Lower leg skin (tissue), 4 donors: ENCODE data around the gene PDZD7. TPM values are rescaled to one million over a fixed set of nuclear protein-coding genes. Genes with fewer than 3 reads are reported as not detected.

Experiments used
- DNase-seq, 2 donors: peaks; one replicate each; pipeline ENCODE4 v3.0.0-alpha.2; 2019; ENCODE audit warnings: low spot score in 2 of 2
- H3K4me3 ChIP-seq: fragments of 200-600 bp; sonication (generic); 2 replicates; pipeline ENCODE4 v1.5.1; 2017; ENCODE audit warnings: mild to moderate bottlenecking, low read depth; ENCODE audit not compliant: poor library complexity, severe bottlenecking
- POLR2A ChIP-seq, 2 donors: fragments of 450-650 bp; IDR thresholded peaks; one replicate each; pipeline ENCODE4 v1.6.1; 2016 to 2017; ENCODE audit warnings: antibody characterized with exemption in 2 of 2, mild to moderate bottlenecking in 1 of 2, moderate library complexity in 1 of 2
- WGBS, 2 donors: methylation state at CpG; one replicate each; pipeline ENCODE4 v1.1.5; 2018; 5-methylcytosine and 5-hydroxymethylcytosine counted together
- intact Hi-C: fragments of 100-400 bp; cut with DNase I; formaldehyde crosslinking; loops from one replicate; pipeline ENCODE4 v1.15.0; 2023; ENCODE audit warnings: low total_unique reads
- total RNA-seq, 4 donors: library from RNA; depleted of rRNA; stranded (reverse); fragments of >200 nt; gene quantifications; one replicate each; pipeline ENCODE4 v1.1.0, GENCODE V29; 2016
- TF ChIP-seq, protein P1 (sequence below), 3 donors: fragments of 450-650 bp; IDR thresholded peaks; one replicate each; pipeline ENCODE4 v1.5.1; 2016; ENCODE audit warnings: antibody characterized with exemption in 3 of 3, mild to moderate bottlenecking in 3 of 3, moderate library complexity in 2 of 3

Gene PDZD7
- total RNA-seq, 4 donors from 2014 or later = 1.5 to 9.0 (median 3.5) TPM

DNA sequence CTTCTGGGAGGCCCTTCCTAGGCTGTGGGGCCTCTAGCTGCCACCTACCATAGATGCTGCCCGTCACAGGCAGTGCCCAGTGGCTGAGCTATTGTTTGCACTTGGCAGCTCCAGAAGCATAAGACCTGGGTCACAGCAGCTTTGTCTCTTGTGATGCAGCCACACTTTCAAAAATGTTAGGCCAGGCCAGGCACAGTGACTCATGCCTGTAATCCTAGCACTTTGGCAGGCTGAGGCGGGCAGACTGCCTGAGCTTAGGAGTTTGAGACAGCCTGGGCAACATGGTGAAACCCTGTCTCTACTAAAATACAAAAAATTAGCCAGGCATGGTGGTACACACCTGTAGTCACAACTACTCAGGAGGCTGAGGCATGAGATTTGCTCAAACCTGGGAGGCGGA, 21.4 kb upstream of the PDZD7 start:
- no peak overlapping the region for H3K4me3 ChIP-seq
- intact Hi-C loops = loop anchor here (10.0 kb wide), 1 partner anchor 93 kb away; no protein-coding TSS in a partner anchor
- DNase-seq = no peak
- 40 to 64% methylated on average over 3 of the region's 3 CpGs for WGBS, 2 donors
- TF ChIP-seq, protein P1, sequence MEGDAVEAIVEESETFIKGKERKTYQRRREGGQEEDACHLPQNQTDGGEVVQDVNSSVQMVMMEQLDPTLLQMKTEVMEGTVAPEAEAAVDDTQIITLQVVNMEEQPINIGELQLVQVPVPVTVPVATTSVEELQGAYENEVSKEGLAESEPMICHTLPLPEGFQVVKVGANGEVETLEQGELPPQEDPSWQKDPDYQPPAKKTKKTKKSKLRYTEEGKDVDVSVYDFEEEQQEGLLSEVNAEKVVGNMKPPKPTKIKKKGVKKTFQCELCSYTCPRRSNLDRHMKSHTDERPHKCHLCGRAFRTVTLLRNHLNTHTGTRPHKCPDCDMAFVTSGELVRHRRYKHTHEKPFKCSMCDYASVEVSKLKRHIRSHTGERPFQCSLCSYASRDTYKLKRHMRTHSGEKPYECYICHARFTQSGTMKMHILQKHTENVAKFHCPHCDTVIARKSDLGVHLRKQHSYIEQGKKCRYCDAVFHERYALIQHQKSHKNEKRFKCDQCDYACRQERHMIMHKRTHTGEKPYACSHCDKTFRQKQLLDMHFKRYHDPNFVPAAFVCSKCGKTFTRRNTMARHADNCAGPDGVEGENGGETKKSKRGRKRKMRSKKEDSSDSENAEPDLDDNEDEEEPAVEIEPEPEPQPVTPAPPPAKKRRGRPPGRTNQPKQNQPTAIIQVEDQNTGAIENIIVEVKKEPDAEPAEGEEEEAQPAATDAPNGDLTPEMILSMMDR (IDR thresholded peaks at IDR 0.05) = no peak
- TF ChIP-seq POLR2A (IDR thresholded peaks at IDR 0.05) = no peak

DNA sequence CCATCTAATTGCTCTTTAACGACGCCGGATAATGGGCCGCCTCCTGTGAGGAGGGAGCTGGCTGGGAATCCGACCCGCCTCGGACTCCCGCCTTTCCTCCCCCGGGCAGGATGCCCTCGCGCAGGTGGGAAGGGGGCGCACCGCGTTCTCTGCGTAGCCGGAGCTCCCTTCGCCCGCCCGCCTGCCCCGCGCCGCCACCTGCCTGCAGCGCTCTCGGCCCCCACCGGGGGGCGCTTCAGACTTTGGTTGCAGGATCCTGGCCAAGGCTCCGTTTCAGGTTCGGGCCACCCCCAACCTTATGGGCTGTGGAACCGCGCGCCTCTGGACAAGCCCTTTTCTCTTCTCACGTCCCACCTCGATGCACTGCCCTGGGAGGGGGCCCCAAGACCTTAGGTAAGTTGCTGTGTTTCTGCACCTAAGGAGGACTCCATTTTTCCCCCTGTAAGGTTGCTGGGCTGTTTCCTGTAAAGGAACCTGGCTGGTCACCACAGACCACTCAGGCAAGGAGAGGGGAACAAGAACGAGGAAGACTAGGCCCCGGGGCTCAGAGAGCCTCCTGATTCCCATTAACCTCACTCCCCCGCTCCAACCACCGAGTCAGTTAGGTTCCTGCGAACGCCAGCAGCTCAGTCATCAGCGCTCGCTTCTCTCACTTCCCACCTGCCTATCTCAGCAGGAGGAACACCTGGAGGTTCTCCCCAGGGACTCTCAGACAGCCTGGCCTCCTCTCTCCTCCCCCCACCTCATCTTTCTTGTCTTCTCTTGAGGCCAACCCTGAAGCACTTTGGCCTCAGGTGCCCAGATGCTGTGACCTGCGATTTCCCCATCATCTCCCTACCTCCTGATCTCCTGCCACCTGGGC, 19.5 kb upstream of the PDZD7 start:
- peak in 1 of 2 donors; percentile 90 for DNase-seq
- intact Hi-C loops = loop anchor here (10.0 kb wide), 1 partner anchor 94 kb away; no protein-coding TSS in a partner anchor
- no peak for TF ChIP-seq POLR2A (IDR thresholded peaks at IDR 0.05)
- TF ChIP-seq, protein P1 (IDR thresholded peaks at IDR 0.05) = peak in 1 of 3 donors; percentile 32
- WGBS, 2 donors = 18 to 32% methylated on average over 16 to 32 of the region's 42 CpGs
- no peak overlapping the region for H3K4me3 ChIP-seq

DNA sequence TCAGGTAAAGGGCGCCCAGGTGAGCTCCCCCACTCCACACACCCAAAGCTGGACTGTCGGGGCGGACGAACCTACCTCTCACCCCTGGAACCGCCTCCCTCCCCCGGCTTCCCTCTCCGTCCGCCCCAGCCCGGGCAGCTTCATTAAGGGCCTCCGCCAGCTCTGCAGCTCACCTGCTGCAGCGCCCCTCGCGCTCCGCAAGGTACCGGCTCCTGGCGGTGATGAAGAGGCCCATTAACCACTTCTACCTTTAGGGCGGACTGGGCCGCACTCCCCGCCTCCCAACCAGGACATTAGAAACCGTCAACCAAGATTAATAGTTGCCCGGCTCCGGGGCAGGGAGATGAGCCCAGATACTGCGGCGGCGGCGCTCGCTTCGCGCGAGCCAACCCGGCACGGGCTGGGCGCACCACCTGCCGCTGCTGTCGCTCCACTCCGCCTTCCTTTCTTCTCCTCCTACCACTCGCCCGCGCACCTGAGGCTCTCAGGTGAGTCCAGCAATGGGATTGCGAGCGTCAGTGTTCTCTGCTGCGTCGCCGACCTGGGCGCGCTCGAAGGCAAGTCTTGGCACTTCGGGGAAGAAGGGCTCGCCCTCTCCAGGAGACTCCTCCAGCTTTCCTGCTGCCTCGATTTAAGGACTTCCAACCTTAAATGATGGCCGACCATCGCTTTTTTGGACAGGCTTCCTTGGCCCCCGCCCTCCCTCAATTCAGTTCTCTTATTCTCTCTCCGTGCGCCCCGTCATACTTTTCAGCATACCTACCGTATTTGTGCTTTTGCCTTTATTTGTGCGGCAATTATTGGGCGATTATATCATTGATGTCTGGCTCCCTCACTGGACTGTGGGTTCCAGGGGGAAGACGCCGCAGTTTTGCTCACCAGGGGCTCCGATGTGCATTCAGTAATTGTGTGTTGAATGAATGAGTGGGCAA, 17.3 kb upstream of the PDZD7 start:
- H3K4me3 ChIP-seq = no peak overlapping the region
- intact Hi-C loops = no loop called here
- no peak for TF ChIP-seq POLR2A (IDR thresholded peaks at IDR 0.05)
- TF ChIP-seq, protein P1 (IDR thresholded peaks at IDR 0.05) = no peak
- DNase-seq = no peak
- WGBS, 2 donors = 12 to 13% methylated on average over 58 to 62 of the region's 62 CpGs

DNA sequence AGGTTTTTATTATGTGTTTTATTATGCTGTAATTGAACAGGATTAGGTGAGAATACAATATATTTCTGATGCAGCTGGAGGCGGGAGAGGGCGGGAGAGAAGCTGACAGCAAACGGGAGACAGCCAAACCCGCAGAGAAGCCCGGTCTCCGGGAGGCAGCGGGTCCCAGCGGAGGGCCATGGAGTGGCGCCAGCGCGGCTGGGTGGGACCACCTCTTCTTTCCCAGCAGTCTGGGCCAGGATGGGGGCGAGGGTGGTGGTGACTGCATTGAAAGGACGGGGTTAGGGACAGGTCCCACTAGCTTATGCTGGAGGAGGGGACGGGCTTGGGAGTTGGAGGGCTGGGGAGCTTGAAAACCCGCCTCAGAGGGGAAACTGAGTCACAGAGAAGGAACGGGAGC, 16.3 kb upstream of the PDZD7 start:
- 27 to 35% methylated on average over 16 of the region's 16 CpGs for WGBS, 2 donors
- TF ChIP-seq, protein P1 (IDR thresholded peaks at IDR 0.05) = no peak
- TF ChIP-seq POLR2A (IDR thresholded peaks at IDR 0.05) = no peak
- intact Hi-C loops = no loop called here
- no peak overlapping the region for H3K4me3 ChIP-seq
- no peak for DNase-seq

DNA sequence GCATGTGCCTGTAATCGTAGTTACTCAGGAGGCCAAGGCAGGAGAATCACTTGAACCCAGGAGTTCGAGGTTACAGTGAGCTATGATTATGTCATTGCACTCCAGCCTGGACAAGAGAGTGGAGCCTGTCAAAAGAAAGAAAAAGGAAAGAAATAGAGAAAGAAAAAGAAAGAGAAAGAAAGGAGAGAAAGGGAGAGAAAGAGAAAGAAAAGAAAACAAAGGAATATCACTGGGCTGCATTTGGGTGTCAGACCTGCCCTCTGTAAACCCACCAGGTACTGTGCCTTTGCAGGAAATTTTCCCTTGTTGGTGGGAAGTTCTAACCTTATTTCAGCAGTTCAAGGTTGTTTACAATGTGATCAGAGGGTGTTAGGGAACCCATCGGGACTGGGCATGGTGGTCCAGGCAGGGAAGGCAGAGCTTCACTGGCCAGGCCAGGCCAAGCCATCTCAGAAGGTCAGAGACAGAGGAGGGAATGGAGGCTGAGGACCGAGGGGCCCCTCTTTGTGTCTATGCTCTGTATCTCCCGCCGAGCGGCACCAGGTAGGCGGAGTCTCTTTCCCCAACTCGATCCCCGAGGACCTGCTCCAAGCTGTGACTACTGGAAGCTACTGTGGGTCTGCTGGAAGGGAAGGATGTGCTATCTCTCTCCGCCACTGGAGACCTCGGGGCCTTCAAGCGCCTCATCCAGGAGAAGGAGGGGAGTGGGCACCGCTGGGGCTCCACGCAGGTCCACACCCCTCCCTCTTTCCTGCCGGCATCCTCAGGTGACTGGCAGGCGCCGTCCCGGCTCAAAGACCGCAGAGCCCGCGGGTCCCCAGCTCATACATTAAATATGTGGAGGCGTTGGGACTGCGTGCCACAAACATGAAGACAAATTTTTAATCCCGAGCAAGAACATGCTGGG, 15.7 kb upstream of the PDZD7 start:
- intact Hi-C loops = no loop called here
- no peak for TF ChIP-seq POLR2A (IDR thresholded peaks at IDR 0.05)
- TF ChIP-seq, protein P1 (IDR thresholded peaks at IDR 0.05) = no peak
- no peak for DNase-seq
- H3K4me3 ChIP-seq = no peak overlapping the region
- 41 to 43% methylated on average over 25 of the region's 25 CpGs for WGBS, 2 donors
